Prostate gland (tissue), 2 donors: Measurements from ENCODE around the gene SRPX2. TPM values are rescaled to one million over a fixed set of nuclear protein-coding genes. Genes with fewer than 3 reads are reported as not detected.

Experiments used
- DNase-seq: peaks from one replicate; pipeline ENCODE4 v3.0.0-alpha.2; 2019; ENCODE audit warnings: low spot score
- H3K27ac ChIP-seq, 2 donors: fragments of 200-600 bp; sonication (generic); 2 replicates each; pipeline ENCODE4 v1.5.1; 2017 to 2019
- H3K27me3 ChIP-seq: fragments of 200-600 bp; sonication (generic); replicated peaks from 2 replicates; pipeline ENCODE4 v1.5.1; 2019; ENCODE audit not compliant: insufficient read depth
- H3K36me3 ChIP-seq, 2 donors: fragments of 200-600 bp; sonication (generic); 1 replicate in 1 of 2; 2 replicates in 1 of 2; pipeline versions ENCODE4 v1.5.1 to v1.8.1; 2017 to 2019
- H3K4me1 ChIP-seq: fragments of 200-600 bp; sonication (generic); replicated peaks from 2 replicates; pipeline ENCODE4 v1.5.1; 2019
- H3K4me3 ChIP-seq, 2 donors: fragments of 200-600 bp; sonication (generic); 2 replicates each; pipeline ENCODE4 v1.5.1; 2017 to 2019
- H3K9me3 ChIP-seq: fragments of 200-600 bp; sonication (generic); 2 replicates; pipeline ENCODE4 v1.5.1; 2017
- CTCF ChIP-seq, 4 experiments: fragments of 200-600 bp in 2 of 4; fragments of 450-650 bp in 2 of 4; sonication (generic) in 2 of 4; IDR thresholded peaks; 1 replicate in 3 of 4; 2 replicates in 1 of 4; pipeline ENCODE4 v1.5.1; 2016 to 2019; ENCODE audit warnings: antibody characterized with exemption in 4 of 4, mild to moderate bottlenecking in 2 of 4, moderate library complexity in 2 of 4
- POLR2A ChIP-seq: fragments of 450-650 bp; IDR thresholded peaks from one replicate; pipeline ENCODE4 v1.6.1; 2016; ENCODE audit warnings: antibody characterized with exemption, mild to moderate bottlenecking
- POLR2AphosphoS5 ChIP-seq: sonication (generic); formaldehyde crosslinking; IDR thresholded peaks from one replicate; pipeline ENCODE4 v1.6.1; 2017; ENCODE audit warnings: antibody characterized with exemption
- WGBS: methylation state at CpG from one replicate; pipeline ENCODE4 v1.1.5; 2018; 5-methylcytosine and 5-hydroxymethylcytosine counted together
- intact Hi-C: fragments of 100-400 bp; cut with DNase I; formaldehyde crosslinking; loops from one replicate; pipeline ENCODE4 v1.14.2; 2022
- total RNA-seq, 2 donors: library from RNA; depleted of rRNA; stranded (reverse); fragments of >200 nt; gene quantifications; one replicate each; pipeline ENCODE4 v1.1.0, GENCODE V29; 2016

Gene SRPX2
- total RNA-seq, 2 donors from 2014 or later: 4.8 to 5.1 TPM

- no peak for DNase-seq
- 52% methylated on average over 3 of the region's 3 CpGs for WGBS
- Histone ChIP-seq H3K9me3 (no peaks in the 10 kb centered on the region), H3K4me1 (no peaks in the 10 kb centered on the region), H3K27ac (no peak overlapping the region), H3K4me3 (no peak overlapping the region), H3K36me3 (no peaks in the 10 kb centered on the region), H3K27me3 (no peaks in the 10 kb centered on the region)
- TF ChIP-seq CTCF (IDR thresholded peaks at IDR 0.05) (no peak), POLR2AphosphoS5 (no peak), POLR2A (no peak)
- intact Hi-C loops: no loop called here
Measured at GRCh38 chrX:100704581-100705203, 60.7 kb downstream of the SRPX2 start.

DNA sequence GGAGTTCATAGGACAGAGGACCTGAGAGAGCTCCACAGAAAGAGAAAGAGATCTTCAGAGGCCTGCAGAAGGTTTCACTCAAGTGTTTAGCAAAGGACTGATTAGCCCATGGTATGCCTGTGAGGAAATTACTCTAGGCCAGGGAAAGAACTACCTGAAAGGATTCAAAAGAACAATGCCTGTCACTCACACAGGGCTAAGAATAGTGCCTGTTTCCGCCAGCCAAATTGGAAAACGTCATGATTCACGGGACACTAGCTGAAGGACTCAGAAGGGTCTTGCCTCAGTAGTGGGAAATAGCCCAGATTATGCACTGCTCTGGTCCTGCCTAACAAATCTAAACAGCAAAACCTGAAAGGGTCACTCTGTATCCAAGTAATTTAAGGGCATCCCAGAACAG lies 66.8 kb downstream of the SRPX2 start:
- TF ChIP-seq POLR2A (no peak), POLR2AphosphoS5 (no peak), CTCF (IDR thresholded peaks at IDR 0.05) (no peak)
- Histone ChIP-seq H3K4me3 (no peak overlapping the region), H3K27me3 (no peaks in the 10 kb centered on the region), H3K9me3 (no peaks in the 10 kb centered on the region), H3K36me3 (no peaks in the 10 kb centered on the region), H3K27ac (no peak overlapping the region), H3K4me1 (no peaks in the 10 kb centered on the region)
- intact Hi-C loops: no loop called here
- WGBS: 30% methylated on average over 3 of the region's 3 CpGs
- no peak for DNase-seq

DNA sequence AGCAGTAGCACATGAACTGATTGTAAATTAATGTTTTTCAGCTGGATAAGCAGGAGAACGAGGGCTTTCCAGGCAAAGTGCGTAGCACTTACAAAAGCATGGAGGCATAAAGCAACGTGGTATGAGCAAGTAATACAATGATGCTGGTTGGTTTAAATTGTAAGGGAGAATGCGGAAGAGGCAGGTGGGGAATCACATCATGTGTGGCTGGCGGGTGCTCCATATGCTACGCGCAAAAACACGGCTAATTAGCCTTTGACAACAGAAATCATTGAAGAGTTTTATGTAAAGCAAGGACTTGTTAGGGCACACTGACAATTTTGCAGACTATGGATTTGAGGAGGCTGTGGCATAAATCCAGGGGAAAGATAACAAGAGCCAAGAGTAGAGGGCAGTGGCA lies 73.4 kb downstream of the SRPX2 start:
- H3K27ac ChIP-seq: no peak overlapping the region
- intact Hi-C loops: no loop called here

GRCh38 chrX:100719139-100719538 lies 75.1 kb downstream of the SRPX2 start:
- WGBS: 83% methylated on average over 2 of the region's 2 CpGs

More for the DNA sequence above, 73.4 kb downstream of the SRPX2 start:
- Histone ChIP-seq H3K4me1 (no peaks in the 10 kb centered on the region), H3K36me3 (no peaks in the 10 kb centered on the region), H3K9me3 (no peaks in the 10 kb centered on the region), H3K27me3 (no peaks in the 10 kb centered on the region), H3K4me3 (no peak overlapping the region)
- 83% methylated on average over 8 of the region's 8 CpGs for WGBS
- TF ChIP-seq POLR2A: no peak
- DNase-seq: no peak

DNA sequence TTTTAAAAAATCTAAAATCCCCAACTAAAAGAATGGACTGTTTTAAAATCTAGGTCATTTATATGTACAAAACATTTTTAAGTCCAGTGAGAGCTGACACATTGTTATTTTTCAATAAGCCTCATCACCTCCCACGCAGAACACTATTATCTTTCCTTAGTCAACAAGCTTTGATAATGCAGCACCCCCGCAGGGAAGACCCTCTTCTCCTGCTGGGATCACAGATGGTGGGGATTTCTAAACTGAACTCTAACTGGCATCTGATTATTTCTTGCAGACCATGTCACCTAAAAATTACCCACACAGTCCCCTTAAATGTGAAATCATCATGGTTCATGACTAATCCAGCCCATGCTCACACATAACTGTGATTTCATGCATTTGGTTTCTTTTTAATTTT lies 76.3 kb downstream of the SRPX2 start:
- no peaks in the 10 kb centered on the region for H3K36me3 ChIP-seq
- H3K4me3 ChIP-seq: no peak overlapping the region
- no peaks in the 10 kb centered on the region for H3K27me3 ChIP-seq
- H3K4me1 ChIP-seq: no peaks in the 10 kb centered on the region
- no peak for DNase-seq
- TF ChIP-seq POLR2AphosphoS5 (no peak), CTCF (IDR thresholded peaks at IDR 0.05) (no peak), POLR2A (no peak)
- no peak overlapping the region for H3K27ac ChIP-seq
- H3K9me3 ChIP-seq: no peaks in the 10 kb centered on the region
- intact Hi-C loops: no loop called here
- 74% methylated on average over 2 of the region's 2 CpGs for WGBS

More at GRCh38 chrX:100719139-100719538, 75.1 kb downstream of the SRPX2 start:
- Histone ChIP-seq H3K4me3 (no peak overlapping the region), H3K27ac (no peak overlapping the region), H3K4me1 (no peaks in the 10 kb centered on the region), H3K27me3 (no peaks in the 10 kb centered on the region), H3K9me3 (no peaks in the 10 kb centered on the region), H3K36me3 (no peaks in the 10 kb centered on the region)
- intact Hi-C loops: no loop called here
- TF ChIP-seq POLR2AphosphoS5: no peak
- no peak for TF ChIP-seq CTCF (IDR thresholded peaks at IDR 0.05)
- TF ChIP-seq POLR2A: no peak
- DNase-seq: no peak
